Muscle layer of colon (tissue), 2 donors: ENCODE results near the gene ATG16L2.

ENCODE experiments used
- H3K27ac ChIP-seq: one replicate; pipeline ENCODE4 v1.7.0; 2013; ENCODE audit warnings: low read depth, mild to moderate bottlenecking, low read length, moderate library complexity
- H3K27me3 ChIP-seq, 2 donors: one replicate each; pipeline ENCODE4 v1.7.0; 2013; ENCODE audit warnings: low read length in 2 of 2, mild to moderate bottlenecking in 2 of 2; ENCODE audit not compliant: insufficient read depth in 2 of 2, control insufficient read depth in 1 of 2
- H3K36me3 ChIP-seq: one replicate; pipeline ENCODE4 v1.7.0; 2013; ENCODE audit warnings: mild to moderate bottlenecking, low read length; ENCODE audit not compliant: insufficient read depth
- H3K4me1 ChIP-seq: one replicate; pipeline ENCODE4 v1.7.0; 2013; ENCODE audit warnings: mild to moderate bottlenecking, low read length; ENCODE audit not compliant: insufficient read depth
- H3K4me3 ChIP-seq, 2 donors: one replicate each; pipeline ENCODE4 v1.7.0; 2013; ENCODE audit warnings: low read length in 2 of 2, low read depth in 1 of 2, mild to moderate bottlenecking in 1 of 2, moderate library complexity in 1 of 2
- H3K9ac ChIP-seq: one replicate; pipeline ENCODE4 v1.7.0; 2013; ENCODE audit warnings: low read length
- H3K9me3 ChIP-seq: one replicate; pipeline ENCODE4 v1.7.0; 2013; ENCODE audit warnings: mild to moderate bottlenecking, low read length
- donor health status: abdominal sarcoma.
- donor health status: Adenocarcinoma of cecum.

The ATG16L2 gene

DNA sequence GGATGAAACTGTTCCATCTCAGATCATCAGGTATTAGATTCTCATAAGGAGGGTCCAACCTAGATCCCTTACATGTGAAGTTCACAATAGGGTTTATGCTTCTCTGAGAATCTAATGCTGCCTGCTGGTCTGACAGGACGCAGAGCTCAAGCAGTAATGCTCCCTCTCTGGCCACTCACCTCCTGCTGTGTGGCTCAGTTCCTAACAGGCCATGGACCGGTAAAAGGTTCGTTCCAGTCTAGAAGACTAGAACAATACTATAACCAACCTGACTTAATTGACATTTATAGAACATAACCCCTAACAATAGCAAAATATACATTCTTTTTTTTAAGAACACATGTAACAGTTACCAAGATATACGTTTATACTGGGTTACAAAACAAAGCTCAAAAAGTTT, 45.8 kb downstream of the ATG16L2 start:
- Histone ChIP-seq H3K4me3 (no peak overlapping the region), H3K36me3 (no peaks in the 10 kb centered on the region), H3K27ac (no peak overlapping the region), H3K9ac (no peak overlapping the region), H3K9me3 (no peaks in the 10 kb centered on the region), H3K27me3 (no peaks in the 10 kb centered on the region), H3K4me1 (peaks cover 20% of the 10 kb centered on the region)

DNA sequence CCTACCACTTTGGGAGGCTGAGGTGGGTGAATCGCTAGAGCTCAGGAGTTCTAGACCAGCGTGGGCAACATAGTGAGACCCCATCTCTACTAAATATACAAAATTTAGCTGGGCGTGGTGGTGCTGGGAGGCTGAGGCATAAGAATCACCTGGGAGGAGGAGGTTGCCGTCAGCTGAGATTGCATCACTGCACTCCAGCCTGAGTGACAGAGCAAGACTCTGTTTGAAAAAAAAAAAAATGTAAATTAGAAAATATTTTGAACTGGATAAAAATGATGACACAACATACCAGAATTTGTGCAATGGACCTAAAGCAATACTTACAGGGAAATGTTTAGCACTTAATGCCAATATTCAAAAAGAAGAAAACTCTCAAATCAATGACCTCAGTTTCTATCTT, 46.4 kb downstream of the ATG16L2 start:
- no peak overlapping the region for H3K27ac ChIP-seq
- no peaks in the 10 kb centered on the region for H3K27me3 ChIP-seq
- H3K9ac ChIP-seq, result no peak overlapping the region
- H3K9me3 ChIP-seq, result no peaks in the 10 kb centered on the region
- H3K4me1 ChIP-seq, result peaks cover 26% of the 10 kb centered on the region
- no peaks in the 10 kb centered on the region for H3K36me3 ChIP-seq
- no peak overlapping the region for H3K4me3 ChIP-seq

DNA sequence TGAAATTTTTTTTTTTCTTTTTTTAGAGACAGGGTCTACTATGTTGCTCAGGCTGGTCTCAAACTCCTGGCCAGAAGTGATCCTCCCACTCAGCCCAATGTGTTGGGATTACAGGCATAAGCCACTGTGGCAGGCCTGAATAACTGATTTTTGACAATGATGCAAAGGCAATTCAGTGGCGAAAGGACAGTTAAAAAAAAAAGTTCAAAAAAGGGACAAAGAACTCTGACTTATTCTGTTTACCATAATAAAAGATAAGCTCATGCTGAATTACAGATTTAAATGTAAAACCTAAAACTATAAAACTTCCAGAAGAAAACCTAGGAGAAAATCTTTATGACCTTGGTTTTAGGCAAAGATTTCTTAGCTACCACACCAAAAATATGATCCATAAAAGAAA, 48.9 kb downstream of the ATG16L2 start:
- H3K4me1 ChIP-seq, result peaks cover 11% of the 10 kb centered on the region
- no peaks in the 10 kb centered on the region for H3K36me3 ChIP-seq
- no peak overlapping the region for H3K27ac ChIP-seq

DNA sequence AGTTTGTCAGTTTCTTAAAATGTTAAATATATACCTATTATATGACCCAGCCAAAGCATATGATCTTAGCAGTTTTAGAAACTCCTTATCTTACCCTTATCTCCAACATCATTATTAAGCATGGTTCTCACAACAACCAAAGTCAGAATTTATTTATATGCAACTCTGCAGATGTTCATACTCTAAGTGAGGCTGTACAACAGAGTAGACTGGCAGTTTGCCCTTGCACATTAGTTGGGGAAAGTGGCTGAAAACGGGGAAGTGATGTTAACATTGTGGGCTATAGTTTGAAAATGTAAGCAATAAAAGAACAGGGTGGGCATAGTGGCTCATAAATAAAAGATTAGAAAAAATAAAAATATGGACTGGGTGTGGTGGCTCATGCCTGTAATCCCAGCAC, 49.7 kb downstream of the ATG16L2 start:
- no peak overlapping the region for H3K27ac ChIP-seq

More for the DNA sequence above, 48.9 kb downstream of the ATG16L2 start:
- no peaks in the 10 kb centered on the region for H3K9me3 ChIP-seq
- H3K9ac ChIP-seq, result no peak overlapping the region
- no peaks in the 10 kb centered on the region for H3K27me3 ChIP-seq
- H3K4me3 ChIP-seq, result no peak overlapping the region

DNA sequence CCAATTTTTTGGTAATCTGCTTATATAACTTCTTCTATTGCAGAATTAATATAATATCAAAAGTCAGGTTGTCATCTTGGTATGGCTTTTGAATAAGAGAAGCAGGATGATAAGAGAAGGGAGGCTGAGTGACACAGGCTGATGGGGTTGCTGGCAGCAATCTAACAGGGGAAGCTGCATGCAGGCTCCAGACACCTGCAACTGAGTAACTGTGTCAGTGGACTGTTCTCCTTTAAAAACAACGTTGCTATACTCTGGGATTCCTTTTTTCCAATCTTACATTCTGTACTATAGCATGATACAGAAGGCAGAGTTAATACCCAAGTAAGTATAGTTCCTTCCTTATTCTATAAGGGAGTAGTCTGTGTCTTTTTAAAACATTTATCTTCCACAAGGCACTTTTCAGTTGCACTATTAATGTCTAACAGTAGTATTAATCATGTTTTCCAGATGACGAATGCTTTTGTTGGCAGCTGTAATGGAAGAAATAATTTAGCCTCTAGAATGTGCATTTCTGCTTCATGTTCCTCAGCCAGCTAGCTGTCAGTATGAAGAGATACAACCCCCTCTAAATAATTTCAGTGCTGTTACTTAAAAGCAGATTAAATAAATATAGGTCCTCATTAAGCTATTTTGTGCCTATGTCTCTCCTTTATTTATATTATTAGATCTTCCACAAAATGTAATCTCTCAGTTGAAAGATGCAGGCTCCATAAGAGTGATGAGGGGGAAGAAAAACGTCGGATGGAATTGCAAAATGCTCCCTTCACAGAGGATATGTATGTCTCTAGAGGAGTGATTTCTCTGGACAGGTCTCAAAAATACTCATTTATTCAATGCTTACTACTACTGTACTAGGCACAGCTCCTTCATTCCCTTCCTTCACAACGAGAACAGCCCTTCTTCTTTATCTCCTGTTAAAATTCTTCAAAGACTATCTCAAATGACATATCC, 50.8 kb downstream of the ATG16L2 start:
- H3K4me1 ChIP-seq, result peaks cover 11% of the 10 kb centered on the region
- no peaks in the 10 kb centered on the region for H3K9me3 ChIP-seq
- no peak overlapping the region for H3K9ac ChIP-seq
- no peaks in the 10 kb centered on the region for H3K27me3 ChIP-seq
- no peak overlapping the region for H3K4me3 ChIP-seq
- H3K36me3 ChIP-seq, result no peaks in the 10 kb centered on the region
- no peak overlapping the region for H3K27ac ChIP-seq

More for the DNA sequence above, 49.7 kb downstream of the ATG16L2 start:
- Histone ChIP-seq H3K4me3 (no peak overlapping the region), H3K9me3 (no peaks in the 10 kb centered on the region), H3K4me1 (peaks cover 11% of the 10 kb centered on the region), H3K27me3 (no peaks in the 10 kb centered on the region), H3K36me3 (no peaks in the 10 kb centered on the region), H3K9ac (no peak overlapping the region)

DNA sequence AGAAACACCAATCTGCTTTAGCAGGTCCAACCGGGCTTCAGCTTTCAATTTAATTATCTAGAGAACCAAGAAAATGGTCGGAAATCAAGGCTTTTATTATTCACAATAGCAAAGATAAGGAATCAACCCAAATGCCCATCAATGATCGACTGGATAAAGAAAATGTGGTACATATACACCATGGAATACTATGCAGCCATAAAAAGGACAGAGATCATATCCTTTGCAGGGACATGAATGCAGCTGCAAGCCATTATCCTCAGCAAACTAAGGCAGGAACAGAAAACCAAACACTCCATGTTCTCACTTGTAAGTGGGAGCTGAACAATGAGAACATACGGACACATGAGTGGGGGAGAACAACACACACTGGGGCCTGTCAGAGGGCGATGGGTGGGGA, 53.8 kb downstream of the ATG16L2 start:
- H3K27ac ChIP-seq, result no peak overlapping the region
- peaks cover 11% of the 10 kb centered on the region for H3K4me1 ChIP-seq

DNA sequence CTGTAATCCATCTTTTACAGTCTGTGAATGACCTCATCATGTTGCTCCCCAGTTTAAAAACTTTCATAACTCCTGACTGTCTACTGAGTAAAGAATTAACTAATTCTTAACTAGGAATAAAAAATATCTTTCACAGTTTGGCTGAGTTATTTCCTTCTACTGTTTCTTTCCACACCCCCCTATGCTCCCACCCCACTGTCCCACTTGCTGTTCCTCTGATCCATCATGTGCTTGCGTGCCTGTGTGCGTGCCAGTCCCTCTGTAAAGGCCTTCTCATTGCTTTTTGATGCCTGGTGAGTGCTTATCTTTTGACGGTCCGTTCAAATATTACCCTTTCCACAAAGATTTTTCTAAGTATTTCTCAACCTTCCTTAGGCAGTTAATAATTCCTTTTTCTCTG, 55.6 kb downstream of the ATG16L2 start:
- Histone ChIP-seq H3K27ac (no peak overlapping the region), H3K4me3 (no peak overlapping the region), H3K9ac (no peak overlapping the region), H3K27me3 (no peaks in the 10 kb centered on the region), H3K36me3 (no peaks in the 10 kb centered on the region), H3K4me1 (peaks cover 9% of the 10 kb centered on the region), H3K9me3 (no peaks in the 10 kb centered on the region)

More for the DNA sequence above, 53.8 kb downstream of the ATG16L2 start:
- H3K9ac ChIP-seq, result no peak overlapping the region
- no peaks in the 10 kb centered on the region for H3K9me3 ChIP-seq
- H3K4me3 ChIP-seq, result no peak overlapping the region
- no peaks in the 10 kb centered on the region for H3K36me3 ChIP-seq
- no peaks in the 10 kb centered on the region for H3K27me3 ChIP-seq

DNA sequence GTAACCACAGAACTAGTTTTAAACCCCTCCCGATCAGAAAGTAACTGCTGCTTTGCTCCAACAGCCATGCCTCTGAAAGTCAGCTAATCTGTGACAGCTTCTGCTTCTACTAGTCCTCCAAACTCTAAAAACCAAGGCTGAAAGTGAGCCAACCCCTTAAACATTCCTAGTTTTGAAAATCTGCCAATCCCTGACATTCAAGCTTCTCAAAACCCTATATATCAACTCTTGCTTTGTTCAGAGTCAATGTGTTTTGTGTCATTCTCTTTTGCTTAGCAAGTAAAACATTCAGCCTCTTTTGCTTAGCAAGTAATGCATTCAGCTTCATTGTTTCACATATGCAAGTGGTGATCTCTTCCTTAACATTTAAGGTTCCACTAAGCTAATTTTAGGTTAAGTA, 56.9 kb downstream of the ATG16L2 start:
- Histone ChIP-seq H3K27ac (no peak overlapping the region), H3K27me3 (no peaks in the 10 kb centered on the region), H3K4me3 (no peak overlapping the region), H3K4me1 (no peaks in the 10 kb centered on the region), H3K36me3 (peaks cover 5% of the 10 kb centered on the region), H3K9ac (no peak overlapping the region), H3K9me3 (no peaks in the 10 kb centered on the region)

DNA sequence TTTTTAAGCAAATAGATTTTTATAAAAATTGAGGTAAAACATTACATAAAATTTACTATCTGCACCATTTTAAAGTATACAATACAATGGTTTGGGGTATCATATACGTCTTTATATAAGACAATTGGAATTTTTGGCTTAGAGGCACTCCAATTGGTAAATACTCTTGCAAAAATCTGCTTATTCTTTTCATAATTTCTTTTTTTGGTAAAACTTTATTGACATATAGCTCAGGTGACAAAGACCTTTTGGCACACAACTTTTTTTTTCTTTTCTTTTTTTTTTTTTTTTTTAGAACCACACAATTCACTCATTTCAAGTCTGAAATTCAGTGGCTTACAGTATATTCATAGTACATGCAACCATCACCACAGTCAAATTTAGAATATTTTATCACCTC, 57.8 kb downstream of the ATG16L2 start:
- Histone ChIP-seq H3K4me3 (no peak overlapping the region), H3K27ac (no peak overlapping the region), H3K9me3 (no peaks in the 10 kb centered on the region), H3K9ac (no peak overlapping the region), H3K36me3 (peaks cover 6% of the 10 kb centered on the region), H3K4me1 (no peaks in the 10 kb centered on the region), H3K27me3 (no peaks in the 10 kb centered on the region)

DNA sequence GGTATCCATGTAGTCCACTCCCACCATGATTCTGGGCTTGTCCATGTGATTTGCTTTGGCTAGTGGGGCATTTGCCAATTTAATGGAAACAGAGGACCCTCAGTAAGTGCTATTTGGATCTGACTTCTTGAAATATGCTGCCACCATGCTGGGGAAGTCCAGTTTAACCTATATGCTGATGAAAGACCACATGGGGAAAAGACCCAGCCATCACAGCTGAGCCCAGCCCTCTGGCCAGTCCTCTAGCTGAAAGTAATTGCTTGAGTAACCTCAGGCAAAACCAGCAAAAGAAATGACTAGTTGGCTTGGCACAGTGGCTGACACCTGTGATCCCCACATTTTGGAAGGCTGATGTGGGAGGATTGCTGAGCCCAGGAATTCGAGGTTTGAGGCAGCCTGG, 61.5 kb downstream of the ATG16L2 start:
- Histone ChIP-seq H3K4me3 (no peak overlapping the region), H3K27ac (no peak overlapping the region), H3K4me1 (no peaks in the 10 kb centered on the region), H3K27me3 (no peaks in the 10 kb centered on the region), H3K9me3 (no peaks in the 10 kb centered on the region), H3K36me3 (peaks cover 6% of the 10 kb centered on the region), H3K9ac (no peak overlapping the region)

DNA sequence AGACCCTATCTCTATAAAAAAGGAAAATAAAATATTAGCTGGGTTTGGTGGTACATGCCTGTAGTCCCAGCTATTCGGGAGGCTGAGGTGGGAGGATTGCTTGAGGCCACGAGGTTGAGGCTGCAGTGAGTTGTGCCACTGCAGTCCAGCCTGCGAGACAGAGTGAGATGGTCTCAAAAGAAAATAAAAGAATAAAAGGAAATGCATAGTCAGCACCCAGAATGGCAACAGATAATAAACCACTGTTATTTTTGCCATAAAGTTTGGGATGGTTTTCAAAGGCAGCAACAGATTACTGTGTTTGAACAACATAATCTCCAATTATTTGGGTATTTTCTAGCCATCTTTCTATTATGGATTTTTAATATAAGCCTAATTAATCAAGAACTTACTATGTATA, 61.9 kb downstream of the ATG16L2 start:
- no peaks in the 10 kb centered on the region for H3K4me1 ChIP-seq
- no peak overlapping the region for H3K27ac ChIP-seq
- H3K36me3 ChIP-seq, result peaks cover 6% of the 10 kb centered on the region
- H3K9ac ChIP-seq, result no peak overlapping the region
- no peak overlapping the region for H3K4me3 ChIP-seq
- H3K27me3 ChIP-seq, result no peaks in the 10 kb centered on the region
- no peaks in the 10 kb centered on the region for H3K9me3 ChIP-seq
